Endothelial cell (in vitro differentiated cells): Measurements from ENCODE around the gene PLXDC1. TPM values are rescaled to one million over a fixed set of nuclear protein-coding genes. Genes with fewer than 3 reads are reported as not detected.

Experiments
- DNase-seq: peaks from one replicate; pipeline ENCODE4 v3.0.0; 2021; ENCODE audit warnings: low spot score
- H3K27ac Mint-ChIP-seq: one replicate; pipeline ENCODE4 v1.8.0; 2021; ENCODE audit warnings: mixed read lengths, inconsistent platforms; ENCODE audit not compliant: unreplicated experiment
- H3K27me3 Mint-ChIP-seq: one replicate; pipeline ENCODE4 v1.8.0; 2021; ENCODE audit warnings: mild to moderate bottlenecking, moderate library complexity, mixed read lengths, inconsistent platforms; ENCODE audit not compliant: unreplicated experiment
- H3K36me3 Mint-ChIP-seq: one replicate; pipeline ENCODE4 v1.8.0; 2021; ENCODE audit warnings: mild to moderate bottlenecking, low read depth, mixed read lengths, inconsistent platforms; ENCODE audit not compliant: unreplicated experiment
- H3K4me1 Mint-ChIP-seq: one replicate; pipeline ENCODE4 v1.8.0; 2021; ENCODE audit warnings: mild to moderate bottlenecking, mixed read lengths, inconsistent platforms; ENCODE audit not compliant: unreplicated experiment
- H3K4me3 Mint-ChIP-seq: one replicate; pipeline ENCODE4 v1.8.0; 2021; ENCODE audit warnings: mild to moderate bottlenecking, mixed read lengths, inconsistent platforms; ENCODE audit not compliant: unreplicated experiment
- H3K9me3 Mint-ChIP-seq: one replicate; pipeline ENCODE4 v1.8.0; 2021; ENCODE audit warnings: mixed read lengths, inconsistent platforms; ENCODE audit not compliant: unreplicated experiment
- total RNA-seq: library from RNA; stranded (reverse); fragmentation: NEBNext Ultra II Directional; extraction: Animal tissue kit (Norgen Biotek cat#: 25700); gene quantifications from one replicate; pipeline ENCODE4 v1.2.1, GENCODE V29; 2021; ENCODE audit not compliant: unreplicated experiment
- TF ChIP-seq, protein P1 (sequence below): fragments of 200-600 bp; sonication (generic); IDR thresholded peaks from one replicate; pipeline ENCODE4 v1.5.0; 2021; ENCODE audit warnings: antibody characterized with exemption; ENCODE audit not compliant: unreplicated experiment

Gene PLXDC1
- total RNA-seq, 1 donor from 2014 or later, result 3.7 TPM

DNA sequence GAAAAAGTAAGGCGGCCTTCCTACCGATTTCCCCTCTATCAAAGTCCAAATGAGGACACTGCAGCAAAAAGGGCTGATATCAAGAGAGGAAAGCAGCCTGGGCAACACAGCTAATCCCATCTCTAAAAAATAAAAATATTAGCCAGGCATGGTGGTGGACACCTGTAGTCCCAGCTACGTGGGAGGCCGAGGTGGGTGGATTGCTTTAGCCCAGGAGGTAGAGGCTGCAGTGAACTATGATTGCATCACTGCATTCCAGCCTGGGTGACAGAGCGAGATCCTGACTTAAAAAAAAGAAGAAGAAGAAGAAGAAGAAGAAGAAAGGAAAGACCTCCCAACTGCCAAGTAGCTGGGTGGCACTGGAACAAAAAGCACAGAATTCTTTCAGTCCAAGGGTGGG is 31.6 kb upstream of the PLXDC1 start:
- Mint-ChIP-seq H3K27me3 (peaks cover 6% of the 10 kb centered on the region), H3K4me3 (peak overlapping the region; percentile 0), H3K36me3 (peaks cover 19% of the 10 kb centered on the region), H3K4me1 (no peaks in the 10 kb centered on the region), H3K27ac (no peak overlapping the region), H3K9me3 (no peaks in the 10 kb centered on the region)
- no peak for DNase-seq
- TF ChIP-seq, protein P1, sequence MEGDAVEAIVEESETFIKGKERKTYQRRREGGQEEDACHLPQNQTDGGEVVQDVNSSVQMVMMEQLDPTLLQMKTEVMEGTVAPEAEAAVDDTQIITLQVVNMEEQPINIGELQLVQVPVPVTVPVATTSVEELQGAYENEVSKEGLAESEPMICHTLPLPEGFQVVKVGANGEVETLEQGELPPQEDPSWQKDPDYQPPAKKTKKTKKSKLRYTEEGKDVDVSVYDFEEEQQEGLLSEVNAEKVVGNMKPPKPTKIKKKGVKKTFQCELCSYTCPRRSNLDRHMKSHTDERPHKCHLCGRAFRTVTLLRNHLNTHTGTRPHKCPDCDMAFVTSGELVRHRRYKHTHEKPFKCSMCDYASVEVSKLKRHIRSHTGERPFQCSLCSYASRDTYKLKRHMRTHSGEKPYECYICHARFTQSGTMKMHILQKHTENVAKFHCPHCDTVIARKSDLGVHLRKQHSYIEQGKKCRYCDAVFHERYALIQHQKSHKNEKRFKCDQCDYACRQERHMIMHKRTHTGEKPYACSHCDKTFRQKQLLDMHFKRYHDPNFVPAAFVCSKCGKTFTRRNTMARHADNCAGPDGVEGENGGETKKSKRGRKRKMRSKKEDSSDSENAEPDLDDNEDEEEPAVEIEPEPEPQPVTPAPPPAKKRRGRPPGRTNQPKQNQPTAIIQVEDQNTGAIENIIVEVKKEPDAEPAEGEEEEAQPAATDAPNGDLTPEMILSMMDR, result no peak

DNA sequence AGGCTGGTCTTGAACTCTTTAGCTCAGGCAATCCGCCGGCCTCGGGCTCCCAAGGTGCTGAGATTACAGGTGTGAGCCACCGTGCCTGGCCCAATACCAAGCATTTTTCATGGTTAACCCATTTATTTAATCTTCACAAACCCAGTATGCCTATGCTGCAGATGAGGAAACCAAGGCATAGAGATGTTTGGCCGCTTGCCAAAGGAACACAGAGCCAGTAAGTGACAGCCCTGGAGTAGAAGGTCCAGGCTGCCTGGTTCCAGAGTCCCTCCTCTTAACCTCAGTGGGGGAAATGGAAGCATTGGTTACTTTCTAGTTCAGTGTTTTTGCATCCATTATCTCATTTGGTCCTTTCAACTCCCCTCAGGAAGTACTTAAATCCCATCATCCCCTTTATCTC is 29.9 kb upstream of the PLXDC1 start:
- Mint-ChIP-seq H3K4me3 (no peak overlapping the region), H3K9me3 (no peaks in the 10 kb centered on the region), H3K27ac (no peak overlapping the region), H3K36me3 (peaks cover 32% of the 10 kb centered on the region), H3K27me3 (peaks cover 12% of the 10 kb centered on the region), H3K4me1 (no peaks in the 10 kb centered on the region)
- no peak for DNase-seq
- TF ChIP-seq, protein P1, result no peak

DNA sequence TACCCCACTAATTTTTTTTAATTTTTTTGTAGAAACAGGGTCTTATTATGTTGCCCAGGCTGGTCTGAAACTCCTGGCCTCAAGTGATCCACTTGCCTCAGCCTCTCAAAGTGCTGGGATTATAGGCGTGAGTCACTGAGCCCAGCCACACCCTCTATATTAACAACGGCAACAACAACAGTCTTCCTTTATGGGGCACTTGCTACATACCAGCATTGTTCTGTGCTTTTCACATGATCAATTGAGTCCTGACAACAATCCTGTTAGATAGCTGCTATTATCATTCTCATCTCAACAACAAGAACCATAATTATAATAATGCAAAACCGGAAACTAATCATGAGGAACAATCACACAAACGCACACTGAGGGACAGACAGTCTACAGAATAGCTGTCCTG is 27.1 kb upstream of the PLXDC1 start:
- Mint-ChIP-seq H3K4me1 (no peaks in the 10 kb centered on the region), H3K36me3 (peaks cover 31% of the 10 kb centered on the region), H3K9me3 (no peaks in the 10 kb centered on the region), H3K4me3 (no peak overlapping the region), H3K27me3 (peaks cover 10% of the 10 kb centered on the region), H3K27ac (no peak overlapping the region)
- TF ChIP-seq, protein P1, result no peak
- DNase-seq, result no peak

DNA sequence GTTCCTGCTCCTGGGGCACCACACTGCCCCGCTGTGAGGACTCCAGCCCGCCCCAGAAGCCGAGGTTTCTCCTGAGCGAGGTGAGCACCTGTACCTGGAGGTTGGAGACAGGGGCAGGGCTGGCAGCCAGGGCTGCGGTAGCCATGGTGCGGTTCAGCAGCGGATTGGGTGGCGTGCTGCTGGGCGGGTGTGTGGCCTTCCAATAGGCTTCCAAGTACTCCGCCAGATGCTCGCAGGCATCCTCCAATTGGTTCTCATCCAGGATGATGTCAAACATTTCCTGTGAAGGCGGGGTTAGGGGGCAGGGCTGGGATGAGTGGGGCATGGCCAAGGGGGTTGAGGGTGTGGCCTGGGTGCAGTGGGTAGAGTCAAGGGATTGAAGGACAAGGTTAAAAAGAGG is 25.8 kb upstream of the PLXDC1 start:
- peaks cover 25% of the 10 kb centered on the region for H3K36me3 Mint-ChIP-seq
- DNase-seq, result no peak

DNA sequence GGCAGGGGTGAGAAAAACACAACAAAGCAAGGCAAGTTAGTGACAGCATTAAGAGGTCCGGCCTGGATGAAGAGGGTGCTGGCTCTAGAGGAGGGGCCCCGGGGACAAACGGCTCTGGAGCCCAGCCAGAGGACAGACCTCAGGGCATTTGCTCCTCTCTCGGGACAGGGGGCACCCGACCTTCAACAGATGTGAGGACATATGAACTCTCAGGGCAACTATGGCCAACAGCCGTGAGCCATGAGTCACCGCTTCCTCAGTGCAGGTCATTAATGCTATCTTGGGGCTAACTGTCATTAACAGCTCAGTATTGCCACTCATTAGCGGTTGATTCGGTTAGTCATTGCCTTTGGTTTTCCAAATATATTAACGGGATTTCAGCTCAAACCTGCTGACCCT is 24.3 kb upstream of the PLXDC1 start:
- Mint-ChIP-seq H3K27ac (no peak overlapping the region), H3K4me1 (no peaks in the 10 kb centered on the region)
- no peak for DNase-seq

More for the DNA sequence above, 25.8 kb upstream of the PLXDC1 start:
- Mint-ChIP-seq H3K27ac (no peak overlapping the region), H3K9me3 (no peaks in the 10 kb centered on the region), H3K4me1 (no peaks in the 10 kb centered on the region), H3K4me3 (no peak overlapping the region), H3K27me3 (peaks cover 9% of the 10 kb centered on the region)
- TF ChIP-seq, protein P1, result no peak

More for the DNA sequence above, 24.3 kb upstream of the PLXDC1 start:
- Mint-ChIP-seq H3K36me3 (peaks cover 25% of the 10 kb centered on the region), H3K27me3 (peaks cover 14% of the 10 kb centered on the region), H3K4me3 (no peak overlapping the region), H3K9me3 (no peaks in the 10 kb centered on the region)
- TF ChIP-seq, protein P1, result no peak
